ENCODE results near the gene RPTOR. TPM values are rescaled to one million over a fixed set of nuclear protein-coding genes. Genes with fewer than 3 reads are reported as not detected.

Gene RPTOR
- total RNA-seq, 1 experiment from 2014 or later: 66.7 TPM

DNA sequence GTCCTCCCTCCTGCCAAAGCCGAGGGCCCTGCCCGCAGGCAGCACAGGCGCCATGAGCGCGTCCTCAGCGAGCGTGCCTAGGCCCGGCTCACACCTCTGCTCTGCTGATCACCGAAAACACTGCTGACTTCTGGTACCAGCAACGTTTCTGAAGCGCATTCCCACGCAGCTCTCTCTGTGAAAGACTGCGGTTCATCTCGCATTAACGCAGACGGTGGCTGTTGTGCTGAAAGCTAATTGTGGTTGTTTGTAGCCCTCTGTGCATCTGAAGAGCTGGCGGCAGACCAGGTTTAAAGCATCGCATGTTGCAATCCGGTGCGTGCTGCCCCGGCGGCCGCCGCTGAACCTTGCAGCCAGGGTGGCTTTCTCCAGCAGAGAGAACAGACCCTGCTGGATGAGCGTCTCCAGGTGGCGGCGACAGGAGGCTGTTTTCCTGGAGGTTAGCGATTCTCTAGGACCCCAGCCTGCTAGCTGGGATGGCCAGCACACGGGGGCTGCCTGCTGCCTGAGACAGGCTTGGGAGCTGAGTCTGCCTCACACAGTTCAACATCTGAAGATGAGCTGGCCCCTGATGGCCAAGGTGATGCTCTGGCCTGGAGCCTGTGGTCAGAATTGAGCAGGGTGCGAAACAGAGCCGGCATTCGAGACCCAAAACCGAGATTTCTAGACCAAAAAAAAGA, 397.2 kb downstream of the RPTOR start:
- Mint-ChIP-seq H3K36me3 (ENCODE audit: insufficient read depth, unreplicated experiment) (peaks cover 43% of the 10 kb centered on the region), H3K27ac (ENCODE audit: unreplicated experiment) (no peak overlapping the region), H3K27me3 (ENCODE audit: insufficient read depth, unreplicated experiment) (no peaks in the 10 kb centered on the region), H3K9me3 (ENCODE audit: unreplicated experiment) (no peaks in the 10 kb centered on the region), H3K4me3 (ENCODE audit: unreplicated experiment) (no peak overlapping the region), H3K4me1 (ENCODE audit: low read depth, unreplicated experiment) (no peaks in the 10 kb centered on the region)
- DNase-seq: no peak
- H3K9me3 ChIP-seq: no peaks in the 10 kb centered on the region
- H3K36me3 ChIP-seq (ENCODE audit: control insufficient read depth, insufficient read depth, low read length): no peaks in the 10 kb centered on the region; the same call in 1 of the 2 replicates
- POLR2A ChIA-PET: no interaction called here
- H3K27me3 ChIP-seq (replicated peaks; ENCODE audit: control insufficient read depth, insufficient read depth, low read length): no peaks in the 10 kb centered on the region
- no peaks in the 10 kb centered on the region for H3K4me1 ChIP-seq
- intact Hi-C loops (cut with micrococcal nuclease; ENCODE audit: unreplicated experiment): no loop called here
- CTCF ChIA-PET: no interaction called here
- no TSS peak for BruUV-seq (replicated peaks)
- no peak overlapping the region for H3K4me3 ChIP-seq (ENCODE audit: low read depth, low read length)
- TF ChIP-seq, protein P1, sequence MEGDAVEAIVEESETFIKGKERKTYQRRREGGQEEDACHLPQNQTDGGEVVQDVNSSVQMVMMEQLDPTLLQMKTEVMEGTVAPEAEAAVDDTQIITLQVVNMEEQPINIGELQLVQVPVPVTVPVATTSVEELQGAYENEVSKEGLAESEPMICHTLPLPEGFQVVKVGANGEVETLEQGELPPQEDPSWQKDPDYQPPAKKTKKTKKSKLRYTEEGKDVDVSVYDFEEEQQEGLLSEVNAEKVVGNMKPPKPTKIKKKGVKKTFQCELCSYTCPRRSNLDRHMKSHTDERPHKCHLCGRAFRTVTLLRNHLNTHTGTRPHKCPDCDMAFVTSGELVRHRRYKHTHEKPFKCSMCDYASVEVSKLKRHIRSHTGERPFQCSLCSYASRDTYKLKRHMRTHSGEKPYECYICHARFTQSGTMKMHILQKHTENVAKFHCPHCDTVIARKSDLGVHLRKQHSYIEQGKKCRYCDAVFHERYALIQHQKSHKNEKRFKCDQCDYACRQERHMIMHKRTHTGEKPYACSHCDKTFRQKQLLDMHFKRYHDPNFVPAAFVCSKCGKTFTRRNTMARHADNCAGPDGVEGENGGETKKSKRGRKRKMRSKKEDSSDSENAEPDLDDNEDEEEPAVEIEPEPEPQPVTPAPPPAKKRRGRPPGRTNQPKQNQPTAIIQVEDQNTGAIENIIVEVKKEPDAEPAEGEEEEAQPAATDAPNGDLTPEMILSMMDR (IDR thresholded peaks at IDR 0.05; ENCODE audit: insufficient read depth in 1 of 2, low read depth in 1 of 2, low read length in 1 of 2, severe bottlenecking in 1 of 2, unreplicated experiment in 1 of 2): no peak

DNA sequence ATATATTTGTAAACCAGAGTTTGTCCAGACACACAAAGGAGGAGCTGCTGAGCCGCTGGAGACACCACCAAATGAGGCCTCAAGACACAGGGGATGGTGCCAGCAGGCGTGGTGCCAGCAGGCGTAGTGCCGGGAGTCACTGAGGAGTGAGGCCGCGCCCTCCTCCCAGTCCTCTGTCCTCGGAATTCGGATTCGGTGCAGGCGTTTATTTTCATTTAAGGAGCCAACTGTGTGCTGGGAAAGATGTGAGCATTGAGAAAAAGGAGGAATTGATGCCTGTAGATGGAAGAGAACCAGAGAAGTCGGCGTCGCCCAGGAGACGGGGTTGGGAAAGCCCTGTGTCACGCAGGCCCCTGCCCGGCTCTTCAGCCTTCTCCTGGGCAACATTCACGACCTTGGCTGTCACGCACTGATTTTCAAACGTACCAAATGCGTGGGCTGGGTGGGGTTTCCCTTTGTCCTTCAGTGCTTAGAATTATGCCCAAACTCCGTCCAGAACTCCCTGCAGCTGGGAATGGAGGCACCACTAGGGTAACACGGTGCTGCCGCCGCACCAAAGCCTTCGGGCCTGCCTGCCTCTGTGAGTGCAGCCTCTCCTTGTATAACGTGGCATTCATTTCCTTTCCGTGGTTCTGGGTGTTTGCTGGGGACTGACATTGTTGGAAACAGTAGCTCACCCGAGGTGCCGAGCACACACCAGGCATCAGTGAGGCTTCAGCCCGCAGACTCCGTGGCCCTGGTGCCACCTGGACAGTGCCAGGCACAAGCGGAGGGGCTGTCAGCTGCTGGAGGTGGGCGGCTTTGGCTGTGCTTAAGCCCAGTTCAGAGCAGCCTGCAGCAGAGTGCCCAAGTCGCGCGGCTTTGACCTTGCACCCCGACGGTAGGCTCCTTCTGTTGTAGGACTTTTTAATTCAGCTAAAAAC, 398.0 kb downstream of the RPTOR start:
- Mint-ChIP-seq H3K4me1 (ENCODE audit: low read depth, unreplicated experiment) (no peaks in the 10 kb centered on the region), H3K9me3 (ENCODE audit: unreplicated experiment) (no peaks in the 10 kb centered on the region), H3K36me3 (ENCODE audit: insufficient read depth, unreplicated experiment) (peaks cover 36% of the 10 kb centered on the region), H3K27me3 (ENCODE audit: insufficient read depth, unreplicated experiment) (no peaks in the 10 kb centered on the region), H3K4me3 (ENCODE audit: unreplicated experiment) (no peak overlapping the region), H3K27ac (ENCODE audit: unreplicated experiment) (no peak overlapping the region)
- BruUV-seq (replicated peaks): no TSS peak
- no peaks in the 10 kb centered on the region for H3K9me3 ChIP-seq
- no peaks in the 10 kb centered on the region; the same call in 1 of the 2 replicates for H3K36me3 ChIP-seq (ENCODE audit: control insufficient read depth, insufficient read depth, low read length)
- TF ChIP-seq, protein P1 (IDR thresholded peaks at IDR 0.05; ENCODE audit: insufficient read depth in 1 of 2, low read depth in 1 of 2, low read length in 1 of 2, severe bottlenecking in 1 of 2, unreplicated experiment in 1 of 2): no peak
- CTCF ChIA-PET: no interaction called here
- POLR2A ChIA-PET: no interaction called here
- H3K27me3 ChIP-seq (replicated peaks; ENCODE audit: control insufficient read depth, insufficient read depth, low read length): no peaks in the 10 kb centered on the region
- no peak for DNase-seq
- no peaks in the 10 kb centered on the region for H3K4me1 ChIP-seq
- intact Hi-C loops (cut with micrococcal nuclease; ENCODE audit: unreplicated experiment): no loop called here
- no peak overlapping the region for H3K4me3 ChIP-seq (ENCODE audit: low read depth, low read length)

DNA sequence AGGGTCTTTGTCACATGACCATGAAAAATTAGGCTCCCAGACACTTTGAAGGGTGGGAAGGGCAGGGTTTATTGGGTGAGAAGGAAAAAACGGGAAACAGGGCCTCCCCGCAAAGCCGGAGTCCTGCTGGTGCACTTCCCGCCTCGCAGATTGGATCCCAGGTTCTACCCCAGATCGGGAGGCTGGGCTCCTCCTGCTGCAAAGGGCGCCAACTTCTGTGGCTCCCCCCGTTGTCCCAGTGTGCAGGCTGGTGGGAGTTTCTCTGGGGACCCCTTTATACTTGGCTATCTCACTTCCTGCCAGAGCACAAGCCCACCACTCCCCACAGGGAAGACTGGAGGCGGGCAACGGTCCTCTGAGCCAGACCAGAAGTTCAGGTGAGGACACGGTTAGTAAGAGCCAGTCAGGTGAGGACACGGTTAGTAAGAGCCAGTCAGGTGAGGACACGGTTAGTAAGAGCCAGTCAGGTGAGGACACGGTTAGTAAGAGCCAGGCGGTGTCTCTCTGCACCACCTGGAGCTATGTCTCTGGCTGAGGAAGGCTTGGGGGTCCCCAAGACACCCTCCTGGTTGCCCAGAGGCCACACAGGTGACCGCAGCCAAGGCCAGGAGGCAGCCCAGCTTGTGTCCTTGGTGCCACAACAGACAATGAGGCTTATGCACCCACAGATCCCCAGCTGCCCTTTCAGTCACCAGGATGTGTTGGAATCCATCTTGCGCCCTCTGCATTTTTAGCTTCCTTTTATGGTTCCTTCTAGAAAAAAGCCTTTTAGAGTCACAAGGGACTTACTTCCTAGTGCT, 398.9 kb downstream of the RPTOR start:
- H3K9me3 ChIP-seq: no peaks in the 10 kb centered on the region
- ChIA-PET POLR2A (no interaction called here), CTCF (no interaction called here)
- no peak overlapping the region for H3K27ac Mint-ChIP-seq (ENCODE audit: unreplicated experiment)
- BruUV-seq (replicated peaks): no TSS peak
- no peaks in the 10 kb centered on the region for H3K27me3 ChIP-seq (replicated peaks; ENCODE audit: control insufficient read depth, insufficient read depth, low read length)
- no peaks in the 10 kb centered on the region; the same call in 1 of the 2 replicates for H3K36me3 ChIP-seq (ENCODE audit: control insufficient read depth, insufficient read depth, low read length)
- no peaks in the 10 kb centered on the region for H3K4me1 ChIP-seq
- no peak overlapping the region for H3K4me3 ChIP-seq (ENCODE audit: low read depth, low read length)
- H3K4me1 Mint-ChIP-seq (ENCODE audit: low read depth, unreplicated experiment): no peaks in the 10 kb centered on the region
- TF ChIP-seq, protein P1 (IDR thresholded peaks at IDR 0.05; ENCODE audit: insufficient read depth in 1 of 2, low read depth in 1 of 2, low read length in 1 of 2, severe bottlenecking in 1 of 2, unreplicated experiment in 1 of 2): no peak
- no peaks in the 10 kb centered on the region for H3K27me3 Mint-ChIP-seq (ENCODE audit: insufficient read depth, unreplicated experiment)
- intact Hi-C loops (cut with micrococcal nuclease; ENCODE audit: unreplicated experiment): no loop called here
- H3K9me3 Mint-ChIP-seq (ENCODE audit: unreplicated experiment): no peaks in the 10 kb centered on the region
- H3K36me3 Mint-ChIP-seq (ENCODE audit: insufficient read depth, unreplicated experiment): peaks cover 30% of the 10 kb centered on the region
- no peak overlapping the region for H3K4me3 Mint-ChIP-seq (ENCODE audit: unreplicated experiment)
- no peak for DNase-seq
